ENCODE measurements around the gene VPS11.
"Not testable (repeated sequence)": the region's sequence is repeated elsewhere in the genome, so short reads cannot be mapped to it uniquely, and the experiment has no call there.

VPS11 gene

DNA sequence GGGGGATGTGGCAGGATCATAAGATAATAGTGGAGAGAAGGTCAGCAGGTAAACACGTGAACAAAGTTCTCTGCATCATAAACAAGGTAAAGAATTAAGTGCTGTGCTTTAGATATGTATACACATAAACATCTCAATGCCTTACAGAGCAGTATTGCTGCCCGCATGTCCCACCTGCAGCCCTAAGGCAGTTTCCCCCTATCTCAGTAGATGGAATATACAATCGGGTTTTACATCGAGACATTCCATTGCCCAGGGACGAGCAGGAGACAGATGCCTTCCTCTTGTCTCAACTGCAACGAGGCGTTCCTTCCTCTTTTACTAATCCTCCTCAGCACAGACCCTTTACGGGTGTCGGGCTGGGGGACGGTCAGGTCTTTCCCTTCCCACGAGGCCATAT, 28.1 kb upstream of the VPS11 start:
- DNase-seq, result not testable (repeated sequence)

DNA sequence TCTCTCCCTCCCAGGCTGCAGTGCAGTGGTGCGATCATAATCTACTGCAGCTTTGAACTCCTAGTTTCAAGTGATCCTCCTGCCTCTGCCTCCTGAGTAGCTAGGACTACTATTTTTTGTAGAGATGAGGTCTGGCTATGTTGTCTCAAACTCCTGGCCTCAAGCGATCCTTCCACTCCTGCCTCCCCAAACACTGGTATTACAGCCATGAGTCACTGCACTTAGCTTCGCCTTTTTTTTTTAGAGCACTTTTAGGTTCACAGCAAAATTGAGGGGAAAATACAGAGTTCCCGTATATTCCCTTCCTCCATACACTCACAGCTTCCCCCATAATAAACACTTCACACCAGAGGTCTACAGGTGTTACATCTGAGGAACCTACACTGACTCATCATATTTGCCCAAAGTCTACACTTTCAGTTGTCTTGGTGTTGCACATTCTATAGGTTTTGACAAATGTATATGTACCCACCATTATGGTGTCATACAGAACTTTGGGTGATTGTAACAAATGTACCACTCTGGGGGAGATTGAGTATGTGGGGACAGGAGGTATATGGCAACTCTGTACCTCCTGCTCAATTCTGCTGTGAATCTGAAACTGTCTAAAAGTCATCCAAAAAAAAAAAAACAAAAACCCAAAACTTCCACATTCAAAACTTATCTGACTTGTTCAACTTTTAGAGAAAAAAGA, 25.6 kb upstream of the VPS11 start:
- no peak for DNase-seq

DNA sequence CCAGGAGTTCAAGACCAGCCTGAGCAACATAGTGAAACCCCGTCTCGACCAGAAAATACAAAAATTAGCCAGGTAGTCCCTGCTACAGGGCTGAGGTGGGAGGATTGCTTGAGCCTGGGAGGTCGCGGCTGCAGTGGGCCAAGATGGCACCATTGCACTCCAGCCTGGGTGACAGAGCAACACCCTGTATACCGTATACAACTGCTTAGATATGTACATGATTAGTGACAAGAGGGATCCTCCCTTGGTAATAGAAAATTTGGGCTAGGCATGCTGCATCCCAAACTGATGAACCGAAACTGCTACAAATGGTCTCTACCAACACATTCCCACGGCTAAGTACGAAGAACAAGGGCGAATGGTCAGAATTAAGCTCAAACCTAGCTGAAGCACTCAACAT, 24.7 kb upstream of the VPS11 start:
- no peak for DNase-seq

DNA sequence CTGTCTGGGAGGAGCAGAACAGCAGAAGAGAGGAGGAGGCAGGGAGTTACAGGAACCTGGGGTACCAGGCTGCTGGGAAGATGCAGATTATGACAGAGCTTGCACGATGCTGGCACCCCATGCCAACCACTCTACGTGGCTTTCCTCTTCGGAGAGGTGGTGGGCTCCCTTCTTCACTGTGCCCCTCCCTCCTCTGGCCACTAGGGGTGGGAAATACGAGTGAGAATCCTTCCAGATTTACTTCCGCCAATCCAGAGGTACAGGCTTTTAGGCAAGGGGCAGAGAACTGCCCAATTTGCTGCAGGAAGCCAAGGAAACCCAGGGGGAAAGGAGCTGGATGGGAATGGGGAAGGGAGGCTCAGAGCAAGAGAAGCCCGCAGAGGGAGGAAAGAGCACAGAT, 22.9 kb upstream of the VPS11 start:
- no peak for DNase-seq

DNA sequence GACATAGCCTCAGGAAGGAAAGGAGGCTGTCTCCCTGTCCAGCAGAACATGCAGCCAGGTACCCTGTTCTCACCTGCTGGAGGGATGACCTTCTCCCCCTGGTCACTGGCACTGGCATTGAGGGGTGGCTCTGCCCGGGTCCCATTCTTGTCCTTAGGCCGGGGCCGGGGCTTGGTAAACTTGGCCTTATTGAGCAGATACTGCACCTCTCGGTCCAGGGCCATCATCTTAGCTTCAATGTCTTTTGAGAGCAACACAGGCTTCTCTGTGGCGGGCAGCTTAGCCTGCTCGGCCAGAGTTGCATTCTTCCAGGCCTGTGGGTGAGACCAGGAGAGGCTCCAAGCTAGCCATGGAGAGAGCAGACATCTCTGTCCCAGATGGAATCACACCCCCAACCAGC, 21.1 kb upstream of the VPS11 start:
- DNase-seq, result no peak

DNA sequence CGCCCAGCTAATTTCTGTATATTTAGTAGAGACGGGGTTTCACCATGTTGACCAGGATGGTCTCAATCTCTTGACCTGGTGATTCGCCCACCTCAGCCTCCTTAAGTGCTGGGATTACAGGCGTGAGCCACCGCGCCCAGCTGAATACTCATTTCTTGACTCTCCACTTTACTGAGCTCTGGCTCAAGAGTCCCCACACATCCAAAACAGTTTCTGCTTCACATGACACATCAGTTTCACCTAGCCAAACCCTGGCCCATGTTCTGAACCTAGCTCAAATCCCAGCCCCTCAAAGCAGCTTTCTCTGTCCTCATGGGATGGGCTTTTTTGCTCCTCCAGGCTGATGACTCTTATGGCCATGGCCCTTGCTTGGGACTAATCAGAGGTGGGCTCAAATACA, 20.4 kb upstream of the VPS11 start:
- no peak for DNase-seq

DNA sequence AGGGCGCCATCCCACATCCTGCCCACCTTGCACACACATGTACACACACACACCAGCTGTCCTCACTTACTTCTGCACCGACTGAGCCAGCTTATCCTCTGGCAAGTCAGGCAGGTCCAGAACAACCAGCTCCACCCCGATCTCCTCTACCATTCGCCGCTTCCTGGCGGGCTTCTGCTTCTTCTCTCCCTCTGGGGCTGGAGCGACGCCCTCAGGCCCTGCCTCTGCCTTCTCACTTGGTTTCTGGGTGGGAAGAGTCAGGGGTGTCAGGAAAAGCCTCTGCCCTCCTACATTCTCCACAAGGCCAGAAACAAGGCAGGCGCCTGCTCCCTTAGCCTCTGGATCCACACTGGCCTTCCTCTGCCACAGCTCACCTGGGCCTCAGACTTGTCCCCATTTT, 19.0 kb upstream of the VPS11 start:
- no peak for DNase-seq

DNA sequence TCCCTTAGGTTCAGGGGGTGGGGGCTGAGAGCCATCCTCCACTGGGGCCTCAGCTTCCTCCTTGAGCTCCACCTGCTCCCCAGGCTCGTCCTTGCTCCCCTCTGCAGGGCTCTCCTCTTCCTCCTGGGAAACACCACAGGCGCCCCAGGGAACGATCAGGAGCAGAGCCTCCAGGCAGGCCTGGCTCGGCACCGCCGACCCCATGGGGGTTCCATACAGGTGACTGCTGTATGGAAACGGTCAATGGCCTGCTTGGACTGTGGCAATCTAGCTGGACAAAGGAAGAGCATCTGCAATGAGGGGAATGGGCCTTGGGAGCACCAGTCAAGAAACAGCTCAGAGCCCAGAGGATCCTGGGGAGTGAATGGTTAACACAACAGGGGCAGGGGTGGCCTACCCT, 18.5 kb upstream of the VPS11 start:
- DNase-seq, result no peak

DNA sequence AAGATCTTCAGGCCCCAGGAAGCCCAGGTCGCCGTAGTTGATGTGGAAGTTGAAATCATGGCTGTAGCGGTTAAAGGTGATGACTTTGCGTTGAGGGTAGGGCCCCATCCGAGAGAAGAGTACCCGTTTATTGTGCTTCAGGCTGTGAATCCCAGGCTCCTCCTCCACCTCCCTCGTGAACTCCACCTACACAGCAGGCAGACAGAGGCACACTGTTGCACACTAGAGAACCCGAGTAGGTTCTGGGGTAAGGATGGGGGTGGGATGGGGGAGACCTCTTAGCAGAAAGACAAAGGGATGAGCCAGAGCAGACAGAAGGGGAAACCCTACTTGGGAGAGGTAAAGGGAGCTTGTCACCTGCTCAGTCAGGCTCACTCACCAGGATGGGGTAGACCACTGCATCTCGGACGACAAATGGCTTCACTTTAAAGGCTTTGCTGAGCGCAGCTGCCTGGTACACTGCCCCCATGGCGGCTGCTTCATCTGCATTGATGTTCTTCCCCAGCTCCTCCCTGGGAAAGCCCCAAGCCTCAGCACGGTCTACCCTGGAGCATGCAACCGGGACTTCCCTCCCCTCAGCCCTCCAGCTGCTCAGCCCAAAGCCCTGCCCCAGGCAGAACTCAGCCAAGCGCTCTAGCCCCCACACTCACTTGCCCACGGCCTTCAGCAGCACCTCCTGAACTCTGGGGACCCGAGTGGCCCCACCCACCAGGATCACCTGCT, 16.0 kb upstream of the VPS11 start:
- DNase-seq, result no peak

DNA sequence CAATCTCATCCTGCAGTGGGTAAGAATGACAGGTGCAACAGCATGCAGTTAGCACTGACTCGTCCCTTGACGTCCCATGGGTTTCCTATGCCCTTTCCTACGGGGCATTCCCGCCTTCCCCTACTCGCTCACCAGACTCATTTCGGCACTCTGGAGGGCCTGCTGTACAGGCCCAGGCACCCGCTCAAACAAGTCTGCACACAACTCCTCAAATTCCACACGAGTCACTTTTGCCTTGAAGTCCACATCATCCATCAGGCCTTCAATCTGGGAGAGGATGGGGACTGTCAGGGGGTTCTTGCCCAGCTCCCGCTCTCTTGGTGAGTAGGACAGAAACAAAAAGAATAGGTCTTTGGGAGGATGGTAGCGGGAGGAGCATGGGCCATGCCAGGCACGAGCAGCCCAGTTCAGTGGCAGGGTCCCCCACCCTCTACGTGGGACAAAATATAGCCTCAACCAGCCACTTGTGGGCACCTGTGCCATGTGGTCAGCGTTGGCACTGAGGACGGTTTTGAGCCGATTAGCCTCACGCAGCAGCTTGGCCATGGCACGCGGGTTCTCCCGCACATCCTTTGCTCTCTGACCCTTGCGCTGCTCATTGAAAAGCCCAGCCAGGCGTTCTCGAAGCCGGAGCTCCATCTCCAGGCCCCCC, 15.3 kb upstream of the VPS11 start:
- no peak for DNase-seq

DNA sequence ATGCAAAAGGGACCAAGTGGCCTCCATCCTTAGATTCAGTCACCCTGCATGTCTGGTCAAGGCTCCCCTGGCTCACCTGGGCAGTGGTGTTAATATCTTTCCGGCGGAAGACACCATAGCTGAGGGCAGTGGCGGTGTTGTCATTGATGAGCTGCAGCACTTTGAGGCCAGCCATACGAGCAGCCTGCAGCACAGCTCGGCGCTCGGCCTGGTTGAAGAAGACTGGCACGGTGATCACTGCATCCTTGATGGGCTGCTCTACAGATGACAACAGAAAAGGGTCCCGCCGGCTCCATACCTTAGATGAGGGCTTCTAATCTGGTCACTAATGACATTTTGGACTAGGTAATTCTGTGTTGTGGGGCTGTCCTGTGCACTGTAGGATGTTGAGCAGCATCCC, 13.2 kb upstream of the VPS11 start:
- DNase-seq, result no peak

DNA sequence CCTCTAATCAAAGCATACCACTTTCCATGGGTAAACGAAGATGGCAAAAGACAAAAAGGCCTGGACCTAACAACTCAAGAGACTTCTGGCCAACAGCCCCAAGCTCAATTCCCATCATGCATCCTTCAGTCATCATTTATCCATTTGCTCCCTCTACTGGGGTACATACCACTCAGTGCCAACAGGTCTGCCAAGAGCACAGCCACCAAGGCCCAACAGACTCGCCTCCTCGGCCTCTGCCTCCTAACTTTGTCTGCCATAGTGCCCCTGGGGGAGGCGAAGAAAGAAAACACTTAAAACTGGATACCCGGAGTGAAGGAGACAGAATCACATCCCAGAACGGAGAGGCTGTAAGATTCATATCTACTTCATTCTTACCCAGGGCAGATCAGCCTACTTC, 11.7 kb upstream of the VPS11 start:
- peak; percentile 5 for DNase-seq

DNA sequence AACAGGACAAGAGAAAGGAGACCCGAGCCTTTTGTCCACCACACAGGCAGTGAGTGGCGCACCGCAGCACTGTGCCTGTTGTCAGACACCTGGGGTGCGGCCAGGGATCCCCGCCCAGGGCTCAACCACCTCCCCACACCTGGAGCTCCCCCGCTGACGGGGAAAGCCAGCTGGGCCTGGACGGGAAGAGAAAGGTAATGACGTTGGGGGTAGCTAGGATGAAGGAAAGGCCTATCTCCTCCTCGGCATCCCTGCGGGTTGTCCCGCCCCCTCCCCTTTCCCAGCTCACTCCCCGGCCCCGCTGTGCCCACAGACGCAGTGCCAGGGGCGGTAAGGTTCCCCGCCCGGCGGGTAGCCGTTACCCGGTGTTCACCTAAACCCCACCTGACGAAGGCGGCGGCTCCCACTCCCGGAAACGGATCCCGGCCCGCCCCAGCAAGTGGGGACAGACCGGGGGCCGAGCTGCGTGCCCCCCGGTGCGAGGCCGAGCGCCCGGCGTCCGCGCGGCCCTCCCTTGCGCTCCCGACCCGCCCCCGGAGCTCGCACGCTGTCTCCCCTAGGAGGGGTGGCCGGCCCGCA, 11.1 kb upstream of the VPS11 start:
- DNase-seq, result no peak

DNA sequence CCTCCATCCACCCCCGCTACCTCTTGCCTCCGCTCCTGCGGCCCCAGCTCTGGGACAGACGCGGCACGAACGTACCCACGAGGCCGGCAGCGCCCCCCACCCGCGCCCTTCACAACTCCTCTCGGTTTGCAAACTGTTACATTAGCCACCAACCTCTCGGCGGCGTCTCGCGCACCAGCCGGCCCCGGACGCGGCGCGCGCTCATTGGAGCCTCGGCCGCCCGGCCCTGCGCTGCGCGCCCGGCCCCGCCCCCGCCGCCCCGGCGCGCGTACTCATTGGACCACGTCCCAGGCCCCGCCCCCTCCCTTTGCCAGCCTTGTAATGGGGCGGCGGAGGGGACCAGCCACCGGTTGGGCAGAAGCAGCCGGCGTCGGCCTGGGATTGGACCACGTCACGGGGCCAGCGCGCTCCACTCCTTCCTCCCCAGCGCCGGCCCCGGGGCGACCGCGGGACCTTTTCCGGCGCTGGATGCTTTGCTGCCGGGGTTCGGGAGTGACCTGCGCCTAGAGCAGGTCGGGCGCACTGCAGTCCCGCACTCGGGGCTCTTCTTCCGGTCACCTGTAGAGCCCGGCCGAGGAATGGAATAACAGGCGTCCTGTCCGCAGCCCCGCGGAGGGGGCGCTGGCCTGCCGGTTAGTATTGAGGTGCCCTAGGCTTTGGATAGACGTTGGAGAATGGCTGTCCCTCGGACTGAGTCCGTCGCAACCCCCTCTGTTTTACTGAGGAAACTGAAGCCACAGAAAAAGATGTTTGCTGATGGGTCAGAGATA, 10.4 kb upstream of the VPS11 start, which contains the start of gene HYOU1:
Gene HYOU1 (minus strand): TSS at position 206 of the 770 bp plus-strand sequence. CDS start 1,045 bp downstream, outside the sequence.
- DNase-seq, result peak; percentile 95

DNA sequence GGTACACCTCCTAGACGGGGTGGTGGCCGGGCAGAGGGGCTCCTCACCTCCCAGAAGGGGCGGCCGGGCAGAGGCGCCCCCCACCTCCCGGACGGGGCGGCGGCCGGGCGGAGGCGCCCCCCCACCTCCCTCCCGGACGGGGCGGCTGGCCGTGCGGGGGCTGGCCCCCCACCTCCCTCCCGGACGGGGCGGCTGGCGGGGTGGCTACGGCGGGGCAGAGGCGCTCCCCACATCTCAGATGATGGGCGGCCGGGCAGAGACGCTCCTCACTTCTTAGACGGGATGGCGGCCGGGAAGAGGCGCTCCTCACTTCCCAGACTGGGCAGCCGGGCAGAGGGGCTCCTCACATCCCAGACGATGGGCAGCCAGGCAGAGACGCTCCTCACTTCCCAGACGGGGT, 8.5 kb upstream of the VPS11 start:
- DNase-seq, result not testable (repeated sequence)

DNA sequence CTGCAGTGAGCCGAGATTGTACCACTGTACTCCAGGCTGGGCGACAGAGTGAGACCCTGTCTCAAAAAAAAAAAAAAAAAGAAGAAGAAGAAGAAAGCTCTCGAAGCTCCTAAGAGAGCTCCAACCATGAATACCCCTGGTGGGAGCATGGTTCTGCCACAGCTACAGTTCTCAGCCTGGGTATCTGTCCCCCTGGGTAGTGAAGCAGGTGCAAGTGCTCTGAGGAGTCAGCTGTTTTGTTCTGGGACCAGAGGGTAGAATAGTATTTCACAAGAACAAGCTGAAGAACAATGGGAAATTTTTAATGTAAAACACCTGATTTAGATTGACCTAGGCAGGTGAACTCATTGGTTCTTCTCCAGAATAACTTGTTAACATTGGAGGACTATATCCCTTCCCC, 6.4 kb upstream of the VPS11 start:
- no peak for DNase-seq

DNA sequence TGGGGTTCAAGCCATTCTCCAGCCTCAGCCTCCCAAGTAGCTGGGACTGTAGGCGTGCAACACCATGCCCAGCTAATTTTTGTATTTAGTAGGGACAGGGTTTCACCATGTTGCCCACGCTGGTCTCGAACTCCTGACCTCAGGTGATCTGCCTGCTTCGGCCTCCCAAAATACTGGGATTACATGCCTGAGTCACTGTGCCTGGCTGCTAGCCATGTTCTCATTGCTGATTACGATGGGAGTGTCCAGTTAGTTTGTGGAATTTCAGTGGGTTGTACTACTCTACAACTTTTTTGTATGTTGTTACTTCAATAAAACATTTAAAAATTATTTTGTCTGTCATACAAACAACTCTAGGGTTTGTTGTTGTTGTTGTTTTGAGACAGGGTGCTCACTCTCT, 4.8 kb upstream of the VPS11 start:
- no peak for DNase-seq

DNA sequence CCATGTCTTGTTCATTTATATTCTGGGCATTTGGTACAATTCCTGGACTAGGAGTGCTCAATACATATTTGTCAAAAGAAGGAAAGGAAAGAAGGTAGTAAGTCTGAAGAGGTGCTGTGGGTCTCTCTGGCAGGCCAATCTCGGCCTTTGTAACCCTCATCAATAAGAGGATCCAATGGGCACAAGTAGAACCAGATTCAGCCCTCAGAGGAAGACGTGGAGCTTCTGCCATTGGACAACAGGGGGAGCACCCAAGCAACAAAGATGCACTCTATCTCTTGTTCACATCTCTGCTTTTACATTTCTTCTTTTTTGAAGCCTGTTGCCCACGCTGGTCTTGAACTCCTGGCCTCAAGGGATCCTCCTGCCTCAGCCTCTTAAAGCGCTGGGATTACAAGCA, 2.2 kb upstream of the VPS11 start:
- DNase-seq, result peak; percentile 6

DNA sequence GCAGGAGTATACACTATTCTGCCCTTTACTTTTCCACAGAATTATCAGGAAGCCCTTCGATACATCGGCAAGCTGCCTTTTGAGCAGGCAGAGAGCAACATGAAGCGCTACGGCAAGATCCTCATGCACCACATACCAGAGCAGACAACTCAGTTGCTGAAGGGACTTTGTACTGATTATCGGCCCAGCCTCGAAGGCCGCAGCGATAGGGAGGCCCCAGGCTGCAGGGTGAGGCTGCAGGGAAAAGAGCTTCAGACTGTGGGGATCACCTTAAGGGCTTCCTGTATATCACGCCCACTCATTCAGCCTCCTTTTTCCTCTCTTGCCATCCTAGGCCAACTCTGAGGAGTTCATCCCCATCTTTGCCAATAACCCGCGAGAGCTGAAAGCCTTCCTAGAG, 10.2 kb downstream of the VPS11 start:
- DNase-seq, result no peak

DNA sequence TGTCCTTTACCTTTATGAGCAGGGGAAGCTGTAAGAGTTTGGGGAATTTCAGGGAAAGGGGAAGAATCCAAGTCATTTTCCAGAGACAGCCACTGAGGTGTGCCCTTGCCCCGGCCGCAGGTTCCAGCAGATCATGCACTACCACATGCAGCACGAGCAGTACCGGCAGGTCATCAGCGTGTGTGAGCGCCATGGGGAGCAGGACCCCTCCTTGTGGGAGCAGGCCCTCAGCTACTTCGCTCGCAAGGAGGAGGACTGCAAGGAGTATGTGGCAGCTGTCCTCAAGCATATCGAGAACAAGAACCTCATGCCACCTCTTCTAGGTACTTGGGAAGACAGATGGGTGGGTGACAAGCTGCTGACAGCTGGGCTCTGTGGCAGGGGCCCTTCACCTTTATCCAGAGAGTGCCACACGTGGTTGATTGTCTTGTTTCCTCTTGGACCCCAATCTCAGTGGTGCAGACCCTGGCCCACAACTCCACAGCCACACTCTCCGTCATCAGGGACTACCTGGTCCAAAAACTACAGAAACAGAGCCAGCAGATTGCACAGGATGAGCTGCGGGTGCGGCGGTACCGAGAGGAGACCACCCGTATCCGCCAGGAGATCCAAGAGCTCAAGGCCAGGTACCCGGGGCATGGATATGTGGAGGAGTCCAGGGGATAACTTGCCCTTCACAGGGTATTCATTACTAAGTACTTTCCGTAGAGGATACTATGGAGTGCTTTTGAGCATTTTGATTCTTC, 11.2 kb downstream of the VPS11 start:
- DNase-seq, result no peak

DNA sequence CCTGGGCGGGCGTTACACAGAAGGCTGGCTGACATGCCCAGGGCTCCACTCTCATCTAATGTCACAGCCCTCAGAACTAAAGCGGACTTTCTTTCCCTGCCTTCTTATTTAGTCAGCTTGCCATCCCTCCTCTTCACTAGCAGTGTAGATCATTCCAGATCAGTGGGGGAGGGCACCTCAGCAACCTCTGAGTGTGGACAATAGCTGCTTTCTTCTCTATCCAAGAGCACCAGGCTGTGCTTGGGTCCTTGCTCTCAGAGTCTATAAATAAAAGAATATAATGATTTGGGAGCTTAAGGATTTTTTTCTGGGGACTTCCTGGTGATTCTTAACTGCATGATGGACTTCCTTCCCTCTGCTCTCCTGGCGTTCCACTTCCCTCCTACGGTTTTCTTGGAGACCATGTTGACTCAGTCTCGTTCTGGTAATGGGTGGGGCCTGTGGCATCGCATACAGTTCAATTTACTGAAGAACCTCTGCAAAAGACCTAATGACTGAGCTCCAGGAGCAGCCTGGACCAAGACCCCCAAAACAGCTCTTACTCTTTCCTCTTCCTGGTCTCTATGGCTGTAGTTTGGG, 14.2 kb downstream of the VPS11 start:
- DNase-seq, result no peak

All from GDM1 (cell line).